ENCODE data around the gene NAV3.

NAV3 gene

DNA sequence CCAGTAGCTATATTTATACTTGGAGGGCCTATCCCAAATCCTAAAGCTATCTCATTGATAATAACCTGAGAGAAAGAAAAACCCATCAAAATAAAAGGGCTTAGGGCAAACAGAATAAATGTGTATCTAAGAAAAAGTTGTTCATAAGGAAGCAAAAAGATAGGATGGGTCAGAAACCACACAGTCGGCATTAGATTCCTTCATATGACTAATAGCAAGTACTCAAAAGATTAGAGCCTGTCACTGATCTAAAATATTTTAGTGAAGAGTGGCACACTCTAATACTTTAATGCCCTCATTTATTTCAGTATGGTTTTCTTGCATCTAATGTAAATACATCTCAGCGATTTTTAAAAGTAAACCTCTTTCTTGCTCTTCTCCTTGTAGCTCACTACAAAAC, 17.1 kb upstream of the NAV3 start:
- Histone ChIP-seq H3K27me3 (replicated peaks; ENCODE audit: insufficient read depth, low read length) (no peaks in the 10 kb centered on the region), H3K4me3 (ENCODE audit: low read length) (no peak overlapping the region), H3K9me2 (replicated peaks; ENCODE audit: insufficient read depth, low read length) (no peaks in the 10 kb centered on the region), H3F3A (ENCODE audit: insufficient read depth, low read length) (no peaks in the 10 kb centered on the region), H2AFZ (ENCODE audit: low read length) (no peak overlapping the region), H4K20me1 (ENCODE audit: insufficient read depth, low read length) (no peaks in the 10 kb centered on the region), H3K4me2 (ENCODE audit: low read depth, low read length) (no peak overlapping the region), H3K9ac (ENCODE audit: low read length) (no peak overlapping the region), H3K4me1 (ENCODE audit: low read length) (no peaks in the 10 kb centered on the region), H3K9me3 (replicated peaks; ENCODE audit: insufficient read depth, low read length) (no peaks in the 10 kb centered on the region), H3K27ac (ENCODE audit: low read length) (no peak overlapping the region), H3K79me2 (ENCODE audit: low read length) (no peaks in the 10 kb centered on the region), H3K36me3 (replicated peaks; ENCODE audit: insufficient read depth, low read length) (no peaks in the 10 kb centered on the region)
- DNase-seq = no peak
- TF ChIP-seq EZH2phosphoT487 (IDR thresholded peaks at IDR 0.05; ENCODE audit: low read length) (no peak), EZH2 (optimal IDR thresholded peaks at IDR 0.05; ENCODE audit: low read depth, low read length) (no peak)
- TF ChIP-seq, protein P1, sequence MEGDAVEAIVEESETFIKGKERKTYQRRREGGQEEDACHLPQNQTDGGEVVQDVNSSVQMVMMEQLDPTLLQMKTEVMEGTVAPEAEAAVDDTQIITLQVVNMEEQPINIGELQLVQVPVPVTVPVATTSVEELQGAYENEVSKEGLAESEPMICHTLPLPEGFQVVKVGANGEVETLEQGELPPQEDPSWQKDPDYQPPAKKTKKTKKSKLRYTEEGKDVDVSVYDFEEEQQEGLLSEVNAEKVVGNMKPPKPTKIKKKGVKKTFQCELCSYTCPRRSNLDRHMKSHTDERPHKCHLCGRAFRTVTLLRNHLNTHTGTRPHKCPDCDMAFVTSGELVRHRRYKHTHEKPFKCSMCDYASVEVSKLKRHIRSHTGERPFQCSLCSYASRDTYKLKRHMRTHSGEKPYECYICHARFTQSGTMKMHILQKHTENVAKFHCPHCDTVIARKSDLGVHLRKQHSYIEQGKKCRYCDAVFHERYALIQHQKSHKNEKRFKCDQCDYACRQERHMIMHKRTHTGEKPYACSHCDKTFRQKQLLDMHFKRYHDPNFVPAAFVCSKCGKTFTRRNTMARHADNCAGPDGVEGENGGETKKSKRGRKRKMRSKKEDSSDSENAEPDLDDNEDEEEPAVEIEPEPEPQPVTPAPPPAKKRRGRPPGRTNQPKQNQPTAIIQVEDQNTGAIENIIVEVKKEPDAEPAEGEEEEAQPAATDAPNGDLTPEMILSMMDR (IDR thresholded peaks at IDR 0.05; ENCODE audit: low read length) = no peak

DNA sequence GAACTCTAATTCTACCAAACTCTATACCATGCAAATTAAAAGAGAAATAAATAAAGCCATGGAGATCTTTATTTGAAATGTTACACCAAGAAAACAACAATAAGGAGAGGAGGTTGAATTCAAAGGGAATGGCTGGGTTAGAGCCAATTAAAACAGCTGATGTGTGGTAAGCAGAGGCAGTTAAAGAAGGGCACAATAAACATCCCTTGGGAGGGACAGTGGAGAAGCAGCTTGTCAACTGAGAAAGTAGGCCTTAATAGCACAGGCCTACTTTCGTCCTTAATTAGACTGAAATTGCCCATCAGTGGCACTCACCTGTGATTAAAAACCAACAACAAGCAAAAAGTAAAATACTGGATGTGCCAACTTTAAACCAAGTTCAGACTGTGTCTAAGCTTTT, 16.3 kb upstream of the NAV3 start:
- H2AFZ ChIP-seq (ENCODE audit: low read length) = no peak overlapping the region
- no peaks in the 10 kb centered on the region for H3K9me2 ChIP-seq (replicated peaks; ENCODE audit: insufficient read depth, low read length)
- H3K36me3 ChIP-seq (replicated peaks; ENCODE audit: insufficient read depth, low read length) = no peaks in the 10 kb centered on the region
- no peaks in the 10 kb centered on the region for H3K4me1 ChIP-seq (ENCODE audit: low read length)
- no peaks in the 10 kb centered on the region for H3K79me2 ChIP-seq (ENCODE audit: low read length)
- no peak overlapping the region for H3K4me3 ChIP-seq (ENCODE audit: low read length)
- no peaks in the 10 kb centered on the region for H3F3A ChIP-seq (ENCODE audit: insufficient read depth, low read length)
- no peaks in the 10 kb centered on the region for H4K20me1 ChIP-seq (ENCODE audit: insufficient read depth, low read length)
- no peaks in the 10 kb centered on the region for H3K9me3 ChIP-seq (replicated peaks; ENCODE audit: insufficient read depth, low read length)
- H3K4me2 ChIP-seq (ENCODE audit: low read depth, low read length) = no peak overlapping the region
- no peak overlapping the region for H3K27ac ChIP-seq (ENCODE audit: low read length)
- TF ChIP-seq EZH2phosphoT487 (IDR thresholded peaks at IDR 0.05; ENCODE audit: low read length) = no peak
- TF ChIP-seq EZH2 (optimal IDR thresholded peaks at IDR 0.05; ENCODE audit: low read depth, low read length) = no peak
- TF ChIP-seq, protein P1 (IDR thresholded peaks at IDR 0.05; ENCODE audit: low read length) = no peak
- H3K27me3 ChIP-seq (replicated peaks; ENCODE audit: insufficient read depth, low read length) = no peaks in the 10 kb centered on the region
- H3K9ac ChIP-seq (ENCODE audit: low read length) = no peak overlapping the region
- no peak for DNase-seq

DNA sequence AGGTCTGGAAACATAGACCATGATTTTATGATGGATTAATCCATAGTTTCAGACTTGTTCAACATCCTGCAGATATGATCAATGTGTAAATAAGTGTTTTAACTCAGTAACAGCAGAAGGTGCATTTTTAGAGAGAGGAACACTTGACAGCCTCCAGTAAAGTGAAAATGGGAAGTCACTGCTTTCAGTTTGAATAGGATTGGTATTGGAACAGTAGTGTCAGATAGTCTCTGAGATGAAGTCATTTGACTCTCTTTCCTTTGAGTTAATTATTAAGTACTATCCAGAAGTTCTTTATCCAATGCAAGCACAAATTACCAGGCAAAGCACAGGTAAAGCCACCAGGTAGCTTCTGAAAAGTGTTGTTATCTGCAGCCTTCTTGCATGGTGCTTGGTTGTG, 14.5 kb upstream of the NAV3 start:
- no peak for TF ChIP-seq EZH2phosphoT487 (IDR thresholded peaks at IDR 0.05; ENCODE audit: low read length)
- TF ChIP-seq EZH2 (optimal IDR thresholded peaks at IDR 0.05; ENCODE audit: low read depth, low read length) = no peak
- TF ChIP-seq, protein P1 (IDR thresholded peaks at IDR 0.05; ENCODE audit: low read length) = no peak
- no peaks in the 10 kb centered on the region for H3K9me2 ChIP-seq (replicated peaks; ENCODE audit: insufficient read depth, low read length)
- H3K27ac ChIP-seq (ENCODE audit: low read length) = no peak overlapping the region

More for the DNA sequence above, 14.5 kb upstream of the NAV3 start:
- H3K4me3 ChIP-seq (ENCODE audit: low read length) = no peak overlapping the region
- no peak overlapping the region for H3K4me2 ChIP-seq (ENCODE audit: low read depth, low read length)
- H3F3A ChIP-seq (ENCODE audit: insufficient read depth, low read length) = no peaks in the 10 kb centered on the region
- H3K9me3 ChIP-seq (replicated peaks; ENCODE audit: insufficient read depth, low read length) = no peaks in the 10 kb centered on the region
- H3K4me1 ChIP-seq (ENCODE audit: low read length) = no peaks in the 10 kb centered on the region
- no peaks in the 10 kb centered on the region for H3K79me2 ChIP-seq (ENCODE audit: low read length)
- H3K27me3 ChIP-seq (replicated peaks; ENCODE audit: insufficient read depth, low read length) = no peaks in the 10 kb centered on the region
- no peak overlapping the region for H3K9ac ChIP-seq (ENCODE audit: low read length)
- no peaks in the 10 kb centered on the region for H3K36me3 ChIP-seq (replicated peaks; ENCODE audit: insufficient read depth, low read length)
- no peak for DNase-seq
- H2AFZ ChIP-seq (ENCODE audit: low read length) = no peak overlapping the region
- no peaks in the 10 kb centered on the region for H4K20me1 ChIP-seq (ENCODE audit: insufficient read depth, low read length)
